NCI-H2196 (cell line): Measurements from ENCODE around the gene KIAA0930.
"Not testable (repeated sequence)": the region's sequence is repeated elsewhere in the genome, so short reads cannot be mapped to it uniquely, and the experiment has no call there.

Experiments
- DNase-seq: peaks from one replicate; lab custom pipeline; 2025; ENCODE audit not compliant: unreplicated experiment; lab: John Stamatoyannopoulos, UW

Gene KIAA0930

GRCh38 chr22:45204241-45204640 is 36.5 kb downstream of the KIAA0930 start:
- DNase-seq = no peak

GRCh38 chr22:45203150-45203951 is 37.3 kb downstream of the KIAA0930 start:
- DNase-seq = no peak

GRCh38 chr22:45202333-45203149 is 38.2 kb downstream of the KIAA0930 start:
- DNase-seq = no peak

- no peak for DNase-seq
Measured at GRCh38 chr22:45201678-45202332, 38.9 kb downstream of the KIAA0930 start.

GRCh38 chr22:45200860-45201511 is 39.7 kb downstream of the KIAA0930 start:
- no peak for DNase-seq

- no peak for DNase-seq
Measured at GRCh38 chr22:45200230-45200629, 40.5 kb downstream of the KIAA0930 start.

- DNase-seq = no peak
Measured at GRCh38 chr22:45199723-45200122, 41.0 kb downstream of the KIAA0930 start.

GRCh38 chr22:45198463-45198795 is 42.3 kb downstream of the KIAA0930 start:
- no peak for DNase-seq

GRCh38 chr22:45197606-45198462 is 42.9 kb downstream of the KIAA0930 start:
- no peak for DNase-seq

- no peak for DNase-seq
Measured at GRCh38 chr22:45196926-45197605, 43.6 kb downstream of the KIAA0930 start.

- no peak for DNase-seq
Measured at GRCh38 chr22:45196308-45196707, 44.4 kb downstream of the KIAA0930 start.

GRCh38 chr22:45195616-45196015 is 45.1 kb downstream of the KIAA0930 start:
- no peak for DNase-seq

- no peak for DNase-seq
Measured at GRCh38 chr22:45194686-45195085, 46.0 kb downstream of the KIAA0930 start.

GRCh38 chr22:45192701-45193187 is 48.0 kb downstream of the KIAA0930 start:
- no peak for DNase-seq

- DNase-seq = not testable (repeated sequence)
Measured at GRCh38 chr22:45191746-45192145, 48.9 kb downstream of the KIAA0930 start.

- DNase-seq = no peak
Measured at GRCh38 chr22:45190202-45190872, 50.4 kb downstream of the KIAA0930 start.

- no peak for DNase-seq
Measured at GRCh38 chr22:45188779-45189178, 51.9 kb downstream of the KIAA0930 start.

- DNase-seq = no peak
Measured at GRCh38 chr22:45187891-45188290, 52.8 kb downstream of the KIAA0930 start.
